ENCODE data around the gene THADA. TPM values are rescaled to one million over a fixed set of nuclear protein-coding genes. Genes with fewer than 3 reads are reported as not detected.
"Not testable (repeated sequence)": the region's sequence is repeated elsewhere in the genome, so short reads cannot be mapped to it uniquely, and the experiment has no call there.

Gene THADA
- polyA plus RNA-seq, 3 donors = 7.3 to 11.2 (median 9.7) TPM

DNA sequence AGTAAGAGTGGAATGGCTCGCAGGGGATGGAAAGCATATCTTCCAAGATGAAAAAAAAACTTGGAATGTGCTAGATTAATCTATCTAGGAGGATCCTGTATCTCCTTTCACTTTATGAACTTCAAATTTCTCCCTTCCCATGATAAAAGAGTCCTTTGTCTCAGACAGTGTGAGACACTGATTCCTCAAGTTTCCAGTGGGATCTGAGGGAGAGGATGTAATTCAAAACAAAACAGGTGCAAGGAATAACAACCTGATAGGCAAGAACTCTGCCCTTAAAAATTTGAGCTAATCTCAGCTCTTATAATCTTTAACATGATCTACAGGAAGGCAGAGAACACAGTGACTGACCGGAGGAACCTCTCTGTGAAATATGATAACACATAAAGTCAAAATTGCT, 207.5 kb downstream of the THADA start:
- peaks cover 18% of the 10 kb centered on the region in 2 donors for H3K36me3 Mint-ChIP-seq

DNA sequence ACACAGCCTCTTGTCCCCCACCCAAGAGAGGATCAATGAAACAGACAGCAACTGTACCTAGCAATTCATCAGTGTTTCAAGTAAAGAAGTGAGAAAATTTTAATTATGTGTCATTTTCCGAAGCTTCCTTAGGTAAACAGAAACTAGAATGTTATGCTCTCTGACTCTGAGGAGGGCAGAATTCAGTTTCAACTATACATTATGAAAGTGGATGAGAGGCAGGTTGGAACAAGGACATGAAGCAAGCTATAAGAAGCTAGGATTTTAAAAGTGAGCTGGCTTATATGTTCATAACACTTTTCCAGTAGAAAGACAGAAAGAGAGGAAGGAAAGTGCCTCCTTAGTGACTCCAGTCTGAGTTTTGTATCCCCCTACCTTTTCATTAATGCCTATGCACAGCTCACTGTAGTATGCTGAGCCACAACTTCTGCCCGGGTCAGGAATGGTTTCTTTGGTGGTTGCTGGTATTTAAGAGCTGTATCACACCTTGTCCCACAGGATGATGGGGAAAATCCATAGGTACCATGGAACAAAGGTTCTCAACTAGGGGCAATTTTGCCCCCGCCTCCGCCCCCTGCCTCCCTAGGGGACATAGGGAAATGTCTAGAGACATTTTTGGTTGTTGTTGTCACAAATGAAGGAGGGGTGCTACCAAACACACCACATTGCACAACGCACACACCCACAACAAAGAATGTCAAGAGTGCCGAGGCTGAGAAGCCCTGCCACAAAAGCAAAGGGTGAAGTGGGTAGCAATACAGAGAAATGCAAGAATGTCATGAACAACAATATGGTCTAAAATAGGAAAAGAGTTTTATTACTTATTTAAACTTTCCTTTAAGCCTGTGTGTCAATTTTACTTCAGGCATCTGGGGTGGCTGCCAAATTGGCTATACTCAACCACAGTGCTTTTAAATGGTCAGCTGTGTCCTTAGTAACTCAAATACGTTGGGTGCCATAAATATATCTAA, 208.5 kb downstream of the THADA start:
- Histone ChIP-seq H3K9me3 (replicated peaks in 1 of 2; ENCODE audit: control insufficient read depth in 1 of 2, insufficient read depth in 1 of 2, low read length in 2 of 2) (no peaks in the 10 kb centered on the region), H3K27ac (ENCODE audit: low read depth in 1 of 2, low read length in 2 of 2) (no peak overlapping the region), H3K9ac (ENCODE audit: insufficient read depth, low read length, poor library complexity, severe bottlenecking) (no peak overlapping the region), H3K27me3 (ENCODE audit: control insufficient read depth in 2 of 2, insufficient read depth in 2 of 2, low read length in 2 of 2) (no peaks in the 10 kb centered on the region), H3K36me3 (replicated peaks in 1 of 2; ENCODE audit: control insufficient read depth in 1 of 2, insufficient read depth in 2 of 2, low read length in 2 of 2) (peaks cover 0 to under 1% of the 10 kb centered on the region in 2 donors), H3K4me2 (replicated peaks; ENCODE audit: extremely low read depth, low read length, poor library complexity, severe bottlenecking) (no peak overlapping the region), H4K20me1 (ENCODE audit: insufficient read depth, low read length) (no peaks in the 10 kb centered on the region), H2AFZ (ENCODE audit: insufficient read depth, low read depth, low read length, poor library complexity, severe bottlenecking) (no peak overlapping the region), H3K4me1 (ENCODE audit: control insufficient read depth in 1 of 2, insufficient read depth in 2 of 2, low read length in 2 of 2) (peaks cover 10 to 11% of the 10 kb centered on the region in 2 donors), H3K4me3 (replicated peaks in 1 of 3; ENCODE audit: low read depth in 2 of 3, low read length in 3 of 3) (no peak overlapping the region), H3K79me2 (ENCODE audit: insufficient read depth, low read length) (no peaks in the 10 kb centered on the region)
- peaks cover 0 to 1% (median 0%) of the 10 kb centered on the region in 3 donors for H3K27me3 Mint-ChIP-seq (ENCODE audit: low read depth in 3 of 3)
- H3K27ac Mint-ChIP-seq = peak overlapping the region in 2 of 7 donors; percentile 1 to 55
- no peaks in the 10 kb centered on the region for H3K9me3 Mint-ChIP-seq
- TF ChIP-seq, protein P1, sequence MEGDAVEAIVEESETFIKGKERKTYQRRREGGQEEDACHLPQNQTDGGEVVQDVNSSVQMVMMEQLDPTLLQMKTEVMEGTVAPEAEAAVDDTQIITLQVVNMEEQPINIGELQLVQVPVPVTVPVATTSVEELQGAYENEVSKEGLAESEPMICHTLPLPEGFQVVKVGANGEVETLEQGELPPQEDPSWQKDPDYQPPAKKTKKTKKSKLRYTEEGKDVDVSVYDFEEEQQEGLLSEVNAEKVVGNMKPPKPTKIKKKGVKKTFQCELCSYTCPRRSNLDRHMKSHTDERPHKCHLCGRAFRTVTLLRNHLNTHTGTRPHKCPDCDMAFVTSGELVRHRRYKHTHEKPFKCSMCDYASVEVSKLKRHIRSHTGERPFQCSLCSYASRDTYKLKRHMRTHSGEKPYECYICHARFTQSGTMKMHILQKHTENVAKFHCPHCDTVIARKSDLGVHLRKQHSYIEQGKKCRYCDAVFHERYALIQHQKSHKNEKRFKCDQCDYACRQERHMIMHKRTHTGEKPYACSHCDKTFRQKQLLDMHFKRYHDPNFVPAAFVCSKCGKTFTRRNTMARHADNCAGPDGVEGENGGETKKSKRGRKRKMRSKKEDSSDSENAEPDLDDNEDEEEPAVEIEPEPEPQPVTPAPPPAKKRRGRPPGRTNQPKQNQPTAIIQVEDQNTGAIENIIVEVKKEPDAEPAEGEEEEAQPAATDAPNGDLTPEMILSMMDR (IDR thresholded peaks at IDR 0.05) = no peak
- DNase-seq = no peak
- peaks cover 28% of the 10 kb centered on the region for H3K4me1 Mint-ChIP-seq
- no CpG with 5 or more reads among the region's 7 CpGs for WGBS (ENCODE audit: insufficient coverage)
- intact Hi-C loops (cut with micrococcal nuclease) = no loop called here
- H3K36me3 Mint-ChIP-seq = peaks cover 8 to 11% of the 10 kb centered on the region in 2 donors
- no peak overlapping the region for H3K4me3 Mint-ChIP-seq

More for the DNA sequence above, 207.5 kb downstream of the THADA start:
- no peak overlapping the region for H3K27ac Mint-ChIP-seq
- Histone ChIP-seq H2AFZ (ENCODE audit: insufficient read depth, low read depth, low read length, poor library complexity, severe bottlenecking) (no peak overlapping the region), H3K27me3 (ENCODE audit: control insufficient read depth in 2 of 2, insufficient read depth in 2 of 2, low read length in 2 of 2) (no peaks in the 10 kb centered on the region), H3K4me1 (ENCODE audit: control insufficient read depth in 1 of 2, insufficient read depth in 2 of 2, low read length in 2 of 2) (peaks cover 7 to 8% of the 10 kb centered on the region in 2 donors), H3K27ac (ENCODE audit: low read depth in 1 of 2, low read length in 2 of 2) (no peak overlapping the region), H3K79me2 (ENCODE audit: insufficient read depth, low read length) (no peaks in the 10 kb centered on the region), H3K4me2 (replicated peaks; ENCODE audit: extremely low read depth, low read length, poor library complexity, severe bottlenecking) (no peak overlapping the region), H3K4me3 (replicated peaks in 1 of 3; ENCODE audit: low read depth in 2 of 3, low read length in 3 of 3) (no peak overlapping the region), H3K9me3 (replicated peaks in 1 of 2; ENCODE audit: control insufficient read depth in 1 of 2, insufficient read depth in 1 of 2, low read length in 2 of 2) (no peaks in the 10 kb centered on the region), H3K9ac (ENCODE audit: insufficient read depth, low read length, poor library complexity, severe bottlenecking) (no peak overlapping the region), H4K20me1 (ENCODE audit: insufficient read depth, low read length) (no peaks in the 10 kb centered on the region), H3K36me3 (replicated peaks in 1 of 2; ENCODE audit: control insufficient read depth in 1 of 2, insufficient read depth in 2 of 2, low read length in 2 of 2) (peaks cover 0 to 8% of the 10 kb centered on the region in 2 donors)
- WGBS (ENCODE audit: insufficient coverage) = no CpG with 5 or more reads among the region's 2 CpGs
- DNase-seq = no peak
- intact Hi-C loops (cut with micrococcal nuclease) = no loop called here
- H3K4me1 Mint-ChIP-seq = peaks cover 26% of the 10 kb centered on the region
- H3K4me3 Mint-ChIP-seq = no peak overlapping the region
- H3K27me3 Mint-ChIP-seq (ENCODE audit: low read depth in 3 of 3) = peaks cover 0 to 1% (median 0%) of the 10 kb centered on the region in 3 donors
- TF ChIP-seq, protein P1 (IDR thresholded peaks at IDR 0.05) = no peak
- peaks cover 0 to 2% (median 0%) of the 10 kb centered on the region in 7 donors for H3K9me3 Mint-ChIP-seq

GRCh38 chr2:43386679-43387078, 209.2 kb downstream of the THADA start:
- peaks cover 7 to 12% of the 10 kb centered on the region in 2 donors for H3K36me3 Mint-ChIP-seq
- intact Hi-C loops (cut with micrococcal nuclease); H3K79me2 ChIP-seq (ENCODE audit: insufficient read depth, low read length); H2AFZ ChIP-seq (ENCODE audit: insufficient read depth, low read depth, low read length, poor library complexity, severe bottlenecking); H3K27ac Mint-ChIP-seq; H3K9me3 ChIP-seq (replicated peaks in 1 of 2; ENCODE audit: control insufficient read depth in 1 of 2, insufficient read depth in 1 of 2, low read length in 2 of 2); DNase-seq; H3K36me3 ChIP-seq (replicated peaks in 1 of 2; ENCODE audit: control insufficient read depth in 1 of 2, insufficient read depth in 2 of 2, low read length in 2 of 2); H3K4me3 ChIP-seq (replicated peaks in 1 of 3; ENCODE audit: low read depth in 2 of 3, low read length in 3 of 3); H3K4me3 Mint-ChIP-seq; H3K9ac ChIP-seq (ENCODE audit: insufficient read depth, low read length, poor library complexity, severe bottlenecking); H3K9me3 Mint-ChIP-seq; H3K27ac ChIP-seq (ENCODE audit: low read depth in 1 of 2, low read length in 2 of 2); H3K27me3 ChIP-seq (ENCODE audit: control insufficient read depth in 2 of 2, insufficient read depth in 2 of 2, low read length in 2 of 2); H3K4me2 ChIP-seq (replicated peaks; ENCODE audit: extremely low read depth, low read length, poor library complexity, severe bottlenecking); H3K27me3 Mint-ChIP-seq (ENCODE audit: low read depth in 3 of 3); H4K20me1 ChIP-seq (ENCODE audit: insufficient read depth, low read length): not testable (repeated sequence)
- peaks cover 32% of the 10 kb centered on the region for H3K4me1 Mint-ChIP-seq
- no CpG with 5 or more reads among the region's 9 CpGs for WGBS (ENCODE audit: insufficient coverage)
- peaks cover 10 to 11% of the 10 kb centered on the region in 2 donors for H3K4me1 ChIP-seq (ENCODE audit: control insufficient read depth in 1 of 2, insufficient read depth in 2 of 2, low read length in 2 of 2)

Data from CD14-positive monocyte (primary cell).